PFSK-1 (cell line): ENCODE data around the gene MMP11.

Experiments used
- SIN3A ChIP-seq: IDR thresholded peaks from 2 replicates; pipeline ENCODE4 v1.6.1; 2012; ENCODE audit warnings: mild to moderate bottlenecking, low read length, moderate library complexity, borderline replicate concordance; ENCODE audit not compliant: insufficient read depth
- TF ChIP-seq, protein P1 (sequence below), 2 experiments: IDR thresholded peaks; 2 replicates each; pipeline versions ENCODE4 v1.6.1 to v1.8.0; 2011 to 2012; ENCODE audit warnings: low read depth in 2 of 2, low read length in 2 of 2, control low read depth in 1 of 2, inconsistent platforms in 1 of 2, mild to moderate bottlenecking in 1 of 2, moderate library complexity in 1 of 2; ENCODE audit not compliant: insufficient read depth in 1 of 2

DNA sequence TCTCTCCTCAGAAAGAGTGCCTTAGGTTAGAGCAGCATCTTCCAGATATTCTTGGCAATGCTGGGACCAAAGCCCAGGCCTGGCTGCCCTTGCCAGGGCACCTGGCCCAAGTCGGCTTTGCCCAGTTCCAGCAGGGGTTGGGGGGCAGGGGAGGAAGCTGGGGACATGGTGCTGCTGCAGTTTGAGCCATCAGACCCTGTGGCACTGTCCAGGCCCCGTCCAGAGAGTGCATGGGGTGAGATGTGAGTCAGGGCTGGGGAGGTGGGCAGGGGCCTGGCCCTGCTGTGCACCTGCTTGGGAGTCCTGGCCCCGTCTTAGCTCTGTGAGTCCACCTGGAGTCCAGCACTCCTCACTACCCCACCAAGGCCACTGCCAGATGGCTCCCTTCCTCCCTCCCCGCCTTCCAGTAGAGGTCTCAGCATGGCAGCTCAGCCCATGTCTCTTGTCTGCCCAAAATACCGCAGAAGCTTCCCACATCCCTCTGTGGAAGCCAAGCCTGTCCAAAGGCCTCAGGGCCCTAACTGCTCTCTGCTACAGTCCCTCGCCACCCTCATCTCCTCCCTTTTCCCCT lies 49.5 kb downstream of the MMP11 start:
- TF ChIP-seq, protein P1, sequence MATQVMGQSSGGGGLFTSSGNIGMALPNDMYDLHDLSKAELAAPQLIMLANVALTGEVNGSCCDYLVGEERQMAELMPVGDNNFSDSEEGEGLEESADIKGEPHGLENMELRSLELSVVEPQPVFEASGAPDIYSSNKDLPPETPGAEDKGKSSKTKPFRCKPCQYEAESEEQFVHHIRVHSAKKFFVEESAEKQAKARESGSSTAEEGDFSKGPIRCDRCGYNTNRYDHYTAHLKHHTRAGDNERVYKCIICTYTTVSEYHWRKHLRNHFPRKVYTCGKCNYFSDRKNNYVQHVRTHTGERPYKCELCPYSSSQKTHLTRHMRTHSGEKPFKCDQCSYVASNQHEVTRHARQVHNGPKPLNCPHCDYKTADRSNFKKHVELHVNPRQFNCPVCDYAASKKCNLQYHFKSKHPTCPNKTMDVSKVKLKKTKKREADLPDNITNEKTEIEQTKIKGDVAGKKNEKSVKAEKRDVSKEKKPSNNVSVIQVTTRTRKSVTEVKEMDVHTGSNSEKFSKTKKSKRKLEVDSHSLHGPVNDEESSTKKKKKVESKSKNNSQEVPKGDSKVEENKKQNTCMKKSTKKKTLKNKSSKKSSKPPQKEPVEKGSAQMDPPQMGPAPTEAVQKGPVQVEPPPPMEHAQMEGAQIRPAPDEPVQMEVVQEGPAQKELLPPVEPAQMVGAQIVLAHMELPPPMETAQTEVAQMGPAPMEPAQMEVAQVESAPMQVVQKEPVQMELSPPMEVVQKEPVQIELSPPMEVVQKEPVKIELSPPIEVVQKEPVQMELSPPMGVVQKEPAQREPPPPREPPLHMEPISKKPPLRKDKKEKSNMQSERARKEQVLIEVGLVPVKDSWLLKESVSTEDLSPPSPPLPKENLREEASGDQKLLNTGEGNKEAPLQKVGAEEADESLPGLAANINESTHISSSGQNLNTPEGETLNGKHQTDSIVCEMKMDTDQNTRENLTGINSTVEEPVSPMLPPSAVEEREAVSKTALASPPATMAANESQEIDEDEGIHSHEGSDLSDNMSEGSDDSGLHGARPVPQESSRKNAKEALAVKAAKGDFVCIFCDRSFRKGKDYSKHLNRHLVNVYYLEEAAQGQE (IDR thresholded peaks at IDR 0.05; ENCODE audit: insufficient read depth in 1 of 2, low read depth in 2 of 2, low read length in 2 of 2), result no peak
- no peak for TF ChIP-seq SIN3A
